Measurements from ENCODE around the gene DPP10.

DNA sequence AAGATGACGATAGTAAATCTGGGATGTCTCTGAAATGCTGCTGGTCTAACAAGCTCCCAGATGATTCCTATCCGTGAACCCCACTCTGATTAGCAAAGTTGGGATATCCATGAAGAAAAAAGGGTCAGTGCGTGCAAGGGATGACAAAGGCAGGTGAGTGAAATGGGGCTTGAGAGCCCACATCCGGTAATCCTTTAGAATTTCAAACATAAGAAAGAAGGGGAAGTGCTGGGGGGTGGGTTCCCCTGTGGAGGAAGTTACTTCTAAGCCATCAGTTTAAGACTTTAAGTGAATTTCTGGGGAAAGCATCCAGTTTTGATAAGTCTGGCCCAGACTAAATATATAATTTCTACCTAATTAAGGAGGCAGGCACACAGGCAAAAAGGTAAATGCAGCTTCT is 209.5 kb downstream of the DPP10 start:
- TF ChIP-seq POLR2A (IDR thresholded peaks at IDR 0.05; ENCODE audit: low read depth, low read length) (no peak), TAF1 (IDR thresholded peaks at IDR 0.05; ENCODE audit: borderline replicate concordance, low read depth, low read length) (no peak), POLR2AphosphoS5 (IDR thresholded peaks at IDR 0.05; ENCODE audit: low read depth, low read length) (no peak)
